NCI-H345 (cell line): ENCODE measurements around the gene MYO1D.
"Not testable (repeated sequence)": the region's sequence is repeated elsewhere in the genome, so short reads cannot be mapped to it uniquely, and the experiment has no call there.

ENCODE experiments used
- DNase-seq: peaks from one replicate; lab custom pipeline; 2025; lab: John Stamatoyannopoulos, UW

Gene MYO1D

DNA sequence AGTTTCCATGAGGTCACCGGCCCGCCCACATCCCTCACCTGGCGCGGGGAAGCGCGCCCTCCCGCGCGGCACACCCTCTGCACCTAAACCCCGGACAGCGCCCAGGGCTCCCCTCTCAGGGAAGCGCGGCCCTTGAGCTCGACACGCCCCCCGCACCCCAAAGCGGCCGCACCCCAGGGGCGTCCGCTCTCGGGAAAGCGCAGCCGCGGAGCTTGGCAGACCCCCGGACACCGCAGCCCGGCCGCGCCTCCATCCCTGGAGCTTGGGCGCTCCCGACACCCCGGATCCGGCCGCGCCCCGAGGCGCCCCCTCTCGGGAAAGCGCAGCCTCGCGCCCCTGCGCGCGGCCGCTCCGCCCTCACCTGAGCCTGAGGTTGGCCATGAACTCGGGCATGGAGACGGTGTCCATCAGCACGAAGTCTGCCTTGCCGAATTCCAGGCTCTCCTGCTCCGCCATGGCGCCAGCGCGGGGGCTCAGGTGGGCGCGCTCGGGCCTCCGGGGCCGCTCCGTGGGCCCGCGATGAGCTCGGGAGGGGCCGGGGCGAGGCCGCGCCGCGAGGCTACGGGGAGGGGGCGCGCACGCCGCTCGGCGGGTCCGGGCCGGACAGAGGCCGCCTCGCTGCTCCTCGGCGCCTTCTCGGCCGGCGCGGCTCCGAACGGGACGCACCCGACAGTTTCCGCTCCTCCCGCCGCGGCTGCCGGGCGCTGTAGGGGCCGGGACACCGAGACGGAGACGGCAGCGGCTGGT is at the start of gene MYO1D:
Gene MYO1D, minus strand, starts transcription at position 708 of the 747 bp plus-strand sequence. Its CDS starts 252 bp downstream, at position 456.
- peak; percentile 72 for DNase-seq

DNA sequence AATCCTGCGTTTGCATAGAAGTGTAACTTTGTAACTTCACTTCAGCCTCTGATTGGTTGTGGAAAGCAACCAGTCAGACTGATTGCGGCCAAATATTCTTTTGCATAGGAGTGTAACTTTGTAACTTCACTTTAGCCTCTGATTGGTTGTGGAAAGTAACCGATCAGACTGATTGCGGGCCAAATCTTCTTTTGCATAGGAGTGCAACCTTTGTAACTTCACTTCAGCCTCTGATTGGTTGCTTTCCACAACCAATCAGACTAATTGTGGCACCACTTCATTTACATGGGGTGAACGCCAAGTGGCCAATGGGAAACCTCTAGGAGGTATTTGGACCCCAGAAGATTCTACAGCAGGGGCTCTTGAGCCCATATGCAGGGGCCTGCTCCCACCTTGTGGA is 49.3 kb upstream of the MYO1D start:
- DNase-seq = no peak

GRCh38 chr17:32923905-32924304 is 47.0 kb upstream of the MYO1D start:
- not testable (repeated sequence) for DNase-seq

- DNase-seq = no peak
Observed at GRCh38 chr17:32921017-32921416, 44.1 kb upstream of the MYO1D start.

DNA sequence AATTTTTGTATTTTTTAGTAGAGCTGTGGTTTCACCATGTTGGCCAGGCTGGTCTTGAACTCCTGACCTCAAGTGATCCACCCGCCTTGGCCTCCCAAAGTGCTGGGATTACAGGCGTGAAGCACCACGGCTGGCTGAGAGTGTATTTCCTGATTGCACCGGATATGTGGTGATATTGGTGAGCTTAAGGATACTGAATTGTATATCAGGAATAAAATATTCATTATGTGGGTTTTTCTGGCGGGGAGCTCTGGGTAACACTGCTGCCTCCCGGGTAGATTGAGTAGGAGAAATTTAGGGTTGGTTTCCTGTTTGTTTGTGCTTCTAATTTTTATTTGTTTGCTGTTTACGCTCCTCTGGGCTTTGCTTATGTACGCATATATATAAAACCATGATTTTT is 43.4 kb upstream of the MYO1D start:
- no peak for DNase-seq

GRCh38 chr17:32919876-32920275 is 43.0 kb upstream of the MYO1D start:
- DNase-seq = not testable (repeated sequence)

GRCh38 chr17:32917842-32918241 is 40.9 kb upstream of the MYO1D start:
- DNase-seq = no peak

DNA sequence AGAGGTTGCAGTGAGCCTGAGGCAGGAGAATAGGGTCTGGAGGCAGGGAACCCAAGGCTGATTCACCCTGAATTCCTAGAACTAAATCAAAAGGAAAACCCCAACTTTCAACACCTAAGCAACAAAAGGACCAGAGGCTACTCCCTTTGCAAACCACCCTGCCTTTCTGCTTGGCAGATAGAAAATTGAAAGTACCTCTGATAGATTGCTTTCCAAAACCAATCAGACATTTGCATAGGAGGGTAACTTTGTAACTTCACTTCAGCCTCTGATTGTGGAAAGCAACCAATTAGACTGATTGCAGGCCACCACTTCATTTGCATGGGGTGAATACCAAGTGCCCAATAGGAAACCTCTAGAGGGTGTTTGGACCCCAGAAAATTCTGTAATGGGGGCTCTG is 40.2 kb upstream of the MYO1D start:
- DNase-seq = no peak

DNA sequence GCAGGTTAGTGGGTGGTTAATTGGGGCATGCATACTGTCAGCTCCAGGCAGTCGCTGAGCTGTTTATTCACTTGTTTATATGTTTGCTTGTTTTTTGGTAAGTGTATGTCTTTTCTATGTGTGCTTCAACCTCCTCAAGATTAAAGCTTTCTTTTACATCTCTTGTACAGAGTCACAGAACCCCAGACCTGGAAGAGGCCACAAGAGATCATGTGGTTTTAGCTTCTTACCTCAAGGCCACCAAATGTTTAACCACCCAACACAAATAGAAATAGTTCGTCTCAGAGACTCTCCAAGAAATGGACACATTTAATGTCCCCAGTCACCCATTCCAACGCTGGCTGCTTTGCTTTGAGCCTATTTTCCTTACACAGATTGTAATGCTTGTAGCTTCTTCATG is 39.2 kb upstream of the MYO1D start:
- no peak for DNase-seq

GRCh38 chr17:32915245-32915644 is 38.3 kb upstream of the MYO1D start:
- no peak for DNase-seq

DNA sequence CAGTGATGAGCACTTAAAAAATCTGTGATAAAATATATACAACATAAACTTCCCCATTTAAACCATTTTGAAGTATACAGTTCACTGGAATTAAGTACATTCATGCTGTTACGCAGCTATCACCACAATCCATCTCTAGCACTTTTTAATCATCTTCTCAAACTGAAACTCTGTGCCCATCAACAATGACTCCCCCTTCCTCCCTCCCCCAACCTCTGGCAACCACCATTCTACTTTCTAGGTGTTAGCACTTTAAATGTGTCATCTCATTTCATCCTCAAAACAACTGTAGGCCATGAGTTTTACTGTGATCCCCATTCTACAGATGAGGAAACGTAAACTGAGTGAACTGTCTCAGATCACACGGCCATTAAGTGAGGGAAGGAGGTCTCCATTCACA is 37.3 kb upstream of the MYO1D start:
- DNase-seq = no peak

DNA sequence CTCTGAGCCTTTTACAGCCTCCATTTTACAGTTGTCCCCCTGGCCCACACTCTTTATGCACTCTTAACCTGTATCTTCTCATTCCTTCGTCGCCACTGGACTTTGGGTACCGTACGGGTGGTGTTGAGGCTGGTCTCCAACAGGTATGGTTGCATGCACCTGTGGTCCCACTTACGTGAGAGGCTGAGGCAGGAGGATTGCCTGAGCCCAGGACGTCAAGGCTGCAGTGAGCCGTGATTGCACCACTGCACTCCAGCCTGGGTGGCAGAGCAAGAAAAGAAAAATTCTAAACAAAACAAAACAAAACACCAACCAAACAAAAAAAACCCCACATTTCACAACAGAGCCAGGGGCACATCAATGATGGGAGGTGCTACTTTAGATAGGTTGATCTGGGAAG is 36.7 kb upstream of the MYO1D start:
- DNase-seq = no peak

- DNase-seq = no peak
Observed at GRCh38 chr17:32912218-32912897, 35.4 kb upstream of the MYO1D start.

- DNase-seq = no peak
Observed at GRCh38 chr17:32910769-32911168, 33.8 kb upstream of the MYO1D start.

- DNase-seq = peak; percentile 68
Observed at GRCh38 chr17:32909787-32910369, 33.0 kb upstream of the MYO1D start.

- no peak for DNase-seq
Observed at GRCh38 chr17:32907583-32907982, 30.7 kb upstream of the MYO1D start.

DNA sequence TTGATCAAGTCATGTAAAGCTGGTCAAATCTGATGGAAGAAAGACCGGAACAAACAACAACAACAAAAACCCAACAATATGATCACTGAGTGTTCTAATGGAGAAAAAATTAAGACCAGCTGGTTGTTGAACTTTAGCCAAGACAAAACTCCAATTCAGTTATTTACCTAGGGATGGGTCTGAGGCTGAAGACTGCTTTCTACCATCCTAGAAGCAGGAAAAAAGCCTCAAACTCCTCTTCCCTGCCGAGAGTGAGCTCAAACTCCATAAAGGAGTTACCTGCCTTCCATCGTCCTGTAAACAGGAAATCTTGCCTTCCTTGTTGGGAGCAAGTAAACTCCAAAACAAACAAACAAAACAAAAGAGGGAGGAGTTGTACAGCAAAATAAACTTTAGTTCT is 28.0 kb upstream of the MYO1D start:
- no peak for DNase-seq

- DNase-seq = no peak
Observed at GRCh38 chr17:32903774-32904673, 27.1 kb upstream of the MYO1D start.

DNA sequence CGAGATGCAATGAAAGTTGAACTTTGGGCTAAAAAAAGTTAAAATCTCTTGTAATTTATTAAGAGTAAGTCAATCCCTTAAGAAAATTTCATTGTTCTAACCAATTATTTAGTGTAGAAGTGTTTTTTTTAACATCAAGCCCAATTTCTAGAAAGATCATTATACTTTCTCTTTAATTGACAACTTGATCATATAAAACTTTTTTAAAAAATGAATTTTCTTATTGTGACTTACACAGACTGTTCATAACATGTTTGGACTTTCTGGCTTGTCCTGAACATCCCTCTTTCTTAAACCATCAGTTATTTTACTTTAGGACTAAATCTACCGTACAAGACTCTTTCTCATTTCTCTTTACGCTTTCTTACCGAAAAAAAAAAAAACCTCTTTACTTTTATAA is 24.8 kb upstream of the MYO1D start:
- no peak for DNase-seq

GRCh38 chr17:32899236-32900013 is 22.5 kb upstream of the MYO1D start:
- no peak for DNase-seq

DNA sequence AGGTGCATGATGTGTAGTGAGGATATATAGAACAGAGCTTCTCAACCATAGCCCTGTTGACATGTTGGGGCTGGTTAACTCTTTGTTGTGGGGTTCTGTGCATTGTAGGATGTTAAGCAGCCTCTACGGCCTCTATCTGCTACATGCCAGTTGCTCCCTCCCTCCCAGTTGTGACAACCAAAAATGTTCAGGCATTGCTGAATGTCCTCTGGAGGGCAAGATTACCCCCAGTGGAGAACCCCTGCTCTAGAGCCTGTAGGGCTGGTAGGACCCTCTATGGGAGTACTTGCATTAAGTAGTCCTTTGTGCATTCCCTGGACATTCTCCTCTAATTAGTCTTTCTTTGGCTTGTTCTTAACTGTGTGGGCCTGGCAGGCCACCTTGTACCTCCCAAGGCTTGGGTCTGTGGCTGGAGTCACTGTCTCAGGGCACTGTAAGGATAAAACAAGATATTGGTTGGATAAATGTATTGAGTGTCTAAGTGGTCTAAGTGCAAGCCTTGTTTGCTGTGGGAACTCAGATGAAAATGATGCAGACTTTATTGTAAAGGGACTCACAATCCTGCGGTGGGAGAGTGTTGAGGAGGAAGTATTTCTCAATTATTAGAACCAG is 19.8 kb upstream of the MYO1D start:
- DNase-seq = no peak
